AG04450 (cell line): ENCODE data around the gene ZNF391. TPM values are rescaled to one million over a fixed set of nuclear protein-coding genes. Genes with fewer than 3 reads are reported as not detected.

Experiments used
- CTCF ChIA-PET: fragments of 300-600, 350-600 bp; formaldehyde crosslinking; extraction: SDS; loops from one replicate; lab custom pipeline; 2022; ENCODE audit warnings: antibody characterized with exemption, inconsistent platforms; lab: Charles Lee
- POLR2A ChIA-PET: fragments of 350-600 bp; formaldehyde crosslinking; extraction: SDS; loops from one replicate; lab custom pipeline; 2021; ENCODE audit warnings: antibody characterized with exemption, inconsistent platforms; lab: Yijun Ruan, JAX
- DNase-seq: peaks from one replicate; pipeline ENCODE4 v3.0.0-alpha.2; 2011; ENCODE audit warnings: low read depth, low spot score
- H3K27ac ChIP-seq: one replicate; pipeline ENCODE4 v1.5.1; 2012; ENCODE audit warnings: low read depth, low read length, control low read depth
- H3K27me3 ChIP-seq: one replicate; pipeline ENCODE4 v1.6.0; 2012; ENCODE audit warnings: low read length; ENCODE audit not compliant: control insufficient read depth, insufficient read depth
- H3K4me3 ChIP-seq: 2 replicates; pipeline ENCODE4 v1.5.1; 2011; ENCODE audit warnings: mild to moderate bottlenecking, low read depth, low read length, control low read depth
- H3K9me3 ChIP-seq: 2 replicates; pipeline ENCODE4 v1.5.1; 2012; ENCODE audit warnings: low read length; ENCODE audit not compliant: control insufficient read depth, insufficient read depth
- CTCF ChIP-seq: IDR thresholded peaks from 2 replicates; pipeline ENCODE4 v1.5.1; 2011; ENCODE audit warnings: low read depth, low read length, control low read depth, inconsistent platforms
- polyA plus RNA-seq: library from polyadenylated mRNA; depleted of rRNA; stranded (reverse); fragments of >200 nt; gene quantifications from 2 replicates; pipeline ENCODE4 v1.2.3, GENCODE V29; 2011

ZNF391 gene
- polyA plus RNA-seq, 1 experiment, result 1.2 TPM

- TF ChIP-seq CTCF, result no peak
- POLR2A ChIA-PET, result no interaction called here
- Histone ChIP-seq H3K27me3 (no peaks in the 10 kb centered on the region), H3K4me3 (no peak overlapping the region), H3K9me3 (peaks cover 13% of the 10 kb centered on the region; the same call in 1 of the 2 replicates), H3K27ac (no peak overlapping the region)
- CTCF ChIA-PET, result no interaction called here
- DNase-seq, result no peak
Measured at GRCh38 chr6:27383481-27383880, 5.1 kb upstream of the ZNF391 start.

- POLR2A ChIA-PET, result no interaction called here
- TF ChIP-seq CTCF, result no peak
- Histone ChIP-seq H3K9me3 (peaks cover 12% of the 10 kb centered on the region), H3K4me3 (no peak overlapping the region), H3K27me3 (no peaks in the 10 kb centered on the region), H3K27ac (no peak overlapping the region)
- DNase-seq, result no peak
- CTCF ChIA-PET, result no interaction called here
Measured at GRCh38 chr6:27392623-27393022, 4.1 kb downstream of the ZNF391 start.

- no peaks in the 10 kb centered on the region for H3K27me3 ChIP-seq
- no peak for TF ChIP-seq CTCF
- DNase-seq, result no peak
- POLR2A ChIA-PET, result no interaction called here
- H3K4me3 ChIP-seq, result no peak overlapping the region
- CTCF ChIA-PET, result no interaction called here
- peaks cover 9% of the 10 kb centered on the region for H3K9me3 ChIP-seq
- no peak overlapping the region for H3K27ac ChIP-seq
Measured at GRCh38 chr6:27394073-27394472, 5.5 kb downstream of the ZNF391 start.

GRCh38 chr6:27400877-27401642 lies 12.5 kb downstream of the ZNF391 start:
- CTCF ChIA-PET, result no interaction called here
- Histone ChIP-seq H3K27ac (no peak overlapping the region), H3K9me3 (peaks cover 8% of the 10 kb centered on the region; the same call in 1 of the 2 replicates), H3K27me3 (no peaks in the 10 kb centered on the region), H3K4me3 (no peak overlapping the region)
- POLR2A ChIA-PET, result no interaction called here
- no peak for DNase-seq
- TF ChIP-seq CTCF, result no peak

- no peak for DNase-seq
- ChIA-PET POLR2A (no interaction called here), CTCF (no interaction called here)
- Histone ChIP-seq H3K27ac (no peak overlapping the region), H3K27me3 (no peaks in the 10 kb centered on the region), H3K9me3 (peaks cover 14% of the 10 kb centered on the region; the same call in 1 of the 2 replicates), H3K4me3 (no peak overlapping the region)
- no peak for TF ChIP-seq CTCF
Measured at GRCh38 chr6:27406085-27406484, 17.5 kb downstream of the ZNF391 start.
